Fibroblast of mammary gland (primary cell): Measurements from ENCODE around the gene PDGFRA.
"Not testable (repeated sequence)": the region's sequence is repeated elsewhere in the genome, so short reads cannot be mapped to it uniquely, and the experiment has no call there.

Experiments
- DNase-seq: peaks from one replicate; pipeline ENCODE4 v3.0.0-alpha.2; 2010; ENCODE audit warnings: low read depth
- H3K4me3 ChIP-seq: 2 replicates; pipeline ENCODE4 v1.5.1; 2011; ENCODE audit warnings: low read depth, mild to moderate bottlenecking, low read length, moderate library complexity; ENCODE audit not compliant: control insufficient read depth
- TF ChIP-seq, protein P1 (sequence below): conservative IDR thresholded peaks from 2 replicates; pipeline ENCODE4 v1.5.1; 2011; ENCODE audit warnings: low read depth, low read length, inconsistent platforms; ENCODE audit not compliant: control insufficient read depth, insufficient read depth

Gene PDGFRA

DNA sequence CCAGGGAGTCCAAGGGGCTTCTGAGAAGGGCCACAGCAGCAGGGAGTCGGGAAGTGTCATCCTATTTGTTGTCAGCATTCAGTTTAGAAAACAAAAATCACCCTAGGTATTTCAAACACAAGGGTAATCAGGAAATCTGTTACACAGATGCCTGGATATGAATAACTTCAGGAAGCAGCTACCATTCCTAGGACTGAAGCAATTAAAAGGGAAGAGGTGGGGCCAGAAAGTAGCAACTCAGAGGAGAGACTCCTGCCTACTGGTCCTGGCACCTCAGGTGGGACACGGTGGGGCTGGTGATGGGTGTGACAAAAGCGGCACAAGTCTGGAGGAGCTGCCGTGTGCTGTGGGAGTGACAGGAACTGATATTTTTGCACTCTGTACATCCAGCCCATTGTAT is 107.9 kb downstream of the PDGFRA start:
- no peak overlapping the region for H3K4me3 ChIP-seq
- DNase-seq, result no peak
- TF ChIP-seq, protein P1, sequence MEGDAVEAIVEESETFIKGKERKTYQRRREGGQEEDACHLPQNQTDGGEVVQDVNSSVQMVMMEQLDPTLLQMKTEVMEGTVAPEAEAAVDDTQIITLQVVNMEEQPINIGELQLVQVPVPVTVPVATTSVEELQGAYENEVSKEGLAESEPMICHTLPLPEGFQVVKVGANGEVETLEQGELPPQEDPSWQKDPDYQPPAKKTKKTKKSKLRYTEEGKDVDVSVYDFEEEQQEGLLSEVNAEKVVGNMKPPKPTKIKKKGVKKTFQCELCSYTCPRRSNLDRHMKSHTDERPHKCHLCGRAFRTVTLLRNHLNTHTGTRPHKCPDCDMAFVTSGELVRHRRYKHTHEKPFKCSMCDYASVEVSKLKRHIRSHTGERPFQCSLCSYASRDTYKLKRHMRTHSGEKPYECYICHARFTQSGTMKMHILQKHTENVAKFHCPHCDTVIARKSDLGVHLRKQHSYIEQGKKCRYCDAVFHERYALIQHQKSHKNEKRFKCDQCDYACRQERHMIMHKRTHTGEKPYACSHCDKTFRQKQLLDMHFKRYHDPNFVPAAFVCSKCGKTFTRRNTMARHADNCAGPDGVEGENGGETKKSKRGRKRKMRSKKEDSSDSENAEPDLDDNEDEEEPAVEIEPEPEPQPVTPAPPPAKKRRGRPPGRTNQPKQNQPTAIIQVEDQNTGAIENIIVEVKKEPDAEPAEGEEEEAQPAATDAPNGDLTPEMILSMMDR, result no peak

DNA sequence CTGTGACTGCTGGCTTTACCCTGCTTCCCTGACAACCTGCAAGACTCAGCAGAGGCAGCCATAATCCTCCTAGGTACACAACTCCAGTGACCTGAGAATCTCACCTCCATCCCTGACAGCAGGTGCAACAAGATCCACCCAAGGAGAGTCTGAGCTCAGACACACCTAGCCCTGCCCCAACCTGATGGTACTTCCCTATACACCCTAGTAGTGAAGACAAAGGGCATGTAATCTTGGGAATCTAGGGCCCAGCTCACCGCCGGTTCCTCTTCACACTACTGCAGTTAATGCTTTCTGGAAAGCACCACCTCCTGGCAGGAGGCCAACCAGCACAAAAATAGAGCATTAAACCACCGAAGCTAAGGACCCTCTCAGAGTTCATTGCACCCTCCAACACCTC is 113.0 kb downstream of the PDGFRA start:
- not testable (repeated sequence) for DNase-seq, H3K4me3 ChIP-seq
